ENCODE data around the gene EFS.

EFS gene

GRCh38 chr14:23364164-23365035 is 572 bp downstream of the EFS start:
- Mint-ChIP-seq H3K9me3 (no peaks in the 10 kb centered on the region), H3K4me3 (no peak overlapping the region), H3K36me3 (ENCODE audit: low read depth) (no peaks in the 10 kb centered on the region), H3K27ac (no peak overlapping the region), H3K27me3 (ENCODE audit: low read depth) (peaks cover 46% of the 10 kb centered on the region), H3K4me1 (ENCODE audit: low read depth) (no peaks in the 10 kb centered on the region)
- no peak for DNase-seq (ENCODE audit: low spot score)

DNA sequence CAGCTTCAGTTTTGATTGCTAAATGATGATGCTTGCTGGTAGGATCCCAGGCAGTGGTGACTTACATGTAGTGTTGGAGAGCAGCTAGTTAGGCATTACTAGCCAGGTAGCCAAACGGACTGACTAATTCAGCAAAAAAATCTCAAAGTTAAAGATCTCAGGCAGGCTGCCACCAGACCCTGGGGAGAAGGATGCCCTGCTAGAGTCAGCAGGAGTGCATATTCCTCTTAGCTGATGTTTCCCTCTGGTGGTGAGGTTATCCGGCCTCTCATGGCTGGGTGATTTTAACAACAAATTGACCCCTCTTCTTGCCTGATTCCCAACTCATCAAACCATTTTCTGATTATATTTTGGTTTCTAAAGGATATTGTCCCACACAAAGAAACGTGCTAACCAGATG is 2.8 kb downstream of the EFS start:
- no peaks in the 10 kb centered on the region for H3K36me3 Mint-ChIP-seq (ENCODE audit: low read depth)
- DNase-seq (ENCODE audit: low spot score), result no peak
- no peak overlapping the region for H3K27ac Mint-ChIP-seq
- H3K9me3 Mint-ChIP-seq, result no peaks in the 10 kb centered on the region
- H3K4me1 Mint-ChIP-seq (ENCODE audit: low read depth), result no peaks in the 10 kb centered on the region
- no peak overlapping the region for H3K4me3 Mint-ChIP-seq
- peaks cover 28% of the 10 kb centered on the region for H3K27me3 Mint-ChIP-seq (ENCODE audit: low read depth)

GRCh38 chr14:23361763-23362162 is 3.2 kb downstream of the EFS start:
- peaks cover 24% of the 10 kb centered on the region for H3K27me3 Mint-ChIP-seq (ENCODE audit: low read depth)
- H3K4me3 Mint-ChIP-seq, result no peak overlapping the region
- no peak for DNase-seq (ENCODE audit: low spot score)
- H3K27ac Mint-ChIP-seq, result no peak overlapping the region
- no peaks in the 10 kb centered on the region for H3K36me3 Mint-ChIP-seq (ENCODE audit: low read depth)
- no peaks in the 10 kb centered on the region for H3K9me3 Mint-ChIP-seq
- H3K4me1 Mint-ChIP-seq (ENCODE audit: low read depth), result no peaks in the 10 kb centered on the region

GRCh38 chr14:23361320-23361719 is 3.7 kb downstream of the EFS start:
- H3K36me3 Mint-ChIP-seq (ENCODE audit: low read depth), result no peaks in the 10 kb centered on the region
- DNase-seq (ENCODE audit: low spot score), result no peak
- no peaks in the 10 kb centered on the region for H3K4me1 Mint-ChIP-seq (ENCODE audit: low read depth)
- peaks cover 20% of the 10 kb centered on the region for H3K27me3 Mint-ChIP-seq (ENCODE audit: low read depth)
- no peak overlapping the region for H3K27ac Mint-ChIP-seq
- no peak overlapping the region for H3K4me3 Mint-ChIP-seq
- no peaks in the 10 kb centered on the region for H3K9me3 Mint-ChIP-seq

DNA sequence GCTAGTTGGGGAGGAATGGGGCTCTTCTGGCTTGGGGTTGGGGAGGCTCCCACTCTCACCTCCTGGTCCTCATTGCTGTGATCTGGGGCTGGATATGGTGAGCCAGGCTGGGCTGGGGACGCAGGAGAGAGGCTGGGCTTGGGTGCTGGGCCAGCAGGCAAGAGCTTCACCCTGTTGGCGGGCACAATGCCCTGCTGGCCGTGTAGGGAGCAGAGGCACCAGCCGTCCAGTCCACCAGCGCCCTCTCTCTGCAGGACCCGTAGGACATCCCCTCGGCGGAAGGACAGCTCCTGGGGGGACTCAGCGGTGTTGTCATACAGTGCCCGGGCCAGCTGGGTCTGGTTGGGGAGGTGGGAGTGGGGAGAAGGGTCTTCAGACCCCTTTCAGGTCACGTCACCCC is 4.5 kb downstream of the EFS start:
- Mint-ChIP-seq H3K27ac (no peak overlapping the region), H3K4me1 (ENCODE audit: low read depth) (no peaks in the 10 kb centered on the region)

GRCh38 chr14:23359722-23360447 is 5.1 kb downstream of the EFS start:
- H3K36me3 Mint-ChIP-seq (ENCODE audit: low read depth), result no peaks in the 10 kb centered on the region
- peaks cover 25% of the 10 kb centered on the region for H3K27me3 Mint-ChIP-seq (ENCODE audit: low read depth)
- H3K27ac Mint-ChIP-seq, result no peak overlapping the region
- H3K4me3 Mint-ChIP-seq, result no peak overlapping the region
- DNase-seq (ENCODE audit: low spot score), result no peak
- H3K9me3 Mint-ChIP-seq, result no peaks in the 10 kb centered on the region
- H3K4me1 Mint-ChIP-seq (ENCODE audit: low read depth), result no peaks in the 10 kb centered on the region

More for the DNA sequence above, 4.5 kb downstream of the EFS start:
- Mint-ChIP-seq H3K36me3 (ENCODE audit: low read depth) (no peaks in the 10 kb centered on the region), H3K27me3 (ENCODE audit: low read depth) (peaks cover 20% of the 10 kb centered on the region), H3K4me3 (no peak overlapping the region), H3K9me3 (no peaks in the 10 kb centered on the region)
- no peak for DNase-seq (ENCODE audit: low spot score)

GRCh38 chr14:23359167-23359626 is 5.8 kb downstream of the EFS start:
- Mint-ChIP-seq H3K4me1 (ENCODE audit: low read depth) (no peaks in the 10 kb centered on the region), H3K27ac (no peak overlapping the region), H3K36me3 (ENCODE audit: low read depth) (no peaks in the 10 kb centered on the region), H3K4me3 (no peak overlapping the region), H3K9me3 (no peaks in the 10 kb centered on the region), H3K27me3 (ENCODE audit: low read depth) (peaks cover 24% of the 10 kb centered on the region)
- no peak for DNase-seq (ENCODE audit: low spot score)

DNA sequence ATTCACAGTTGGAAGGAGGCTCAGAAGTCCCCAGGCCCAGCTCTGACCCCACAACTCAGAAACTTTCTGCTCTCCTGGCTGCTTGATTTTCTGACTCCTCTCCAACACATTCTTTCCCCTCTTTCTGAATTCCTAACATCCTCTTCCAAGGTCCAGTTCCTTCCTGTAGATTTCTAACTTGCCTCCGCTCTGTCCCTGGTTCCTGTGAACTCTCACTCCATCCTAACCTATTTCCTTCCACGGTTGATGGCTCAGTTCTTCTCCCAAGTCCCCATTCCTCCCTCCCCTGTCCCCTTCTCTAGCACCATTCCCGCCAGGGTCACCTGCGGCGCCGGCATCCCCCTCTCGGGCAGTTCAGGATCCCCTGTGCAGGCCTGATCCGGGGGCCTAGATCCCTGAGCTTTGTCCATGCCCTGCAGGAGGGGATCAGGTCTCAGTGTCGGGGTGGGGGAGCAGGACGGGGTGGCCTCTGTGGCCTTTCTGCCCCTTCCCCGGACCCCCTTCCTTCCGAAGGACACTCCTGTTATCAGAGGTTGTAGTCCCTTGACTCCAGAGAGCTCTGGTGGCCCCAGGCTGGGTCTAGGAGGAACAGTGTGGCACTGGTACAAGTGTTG is 6.3 kb downstream of the EFS start:
- peaks cover 27% of the 10 kb centered on the region for H3K27me3 Mint-ChIP-seq (ENCODE audit: low read depth)
- no peak overlapping the region for H3K4me3 Mint-ChIP-seq
- no peaks in the 10 kb centered on the region for H3K36me3 Mint-ChIP-seq (ENCODE audit: low read depth)

DNA sequence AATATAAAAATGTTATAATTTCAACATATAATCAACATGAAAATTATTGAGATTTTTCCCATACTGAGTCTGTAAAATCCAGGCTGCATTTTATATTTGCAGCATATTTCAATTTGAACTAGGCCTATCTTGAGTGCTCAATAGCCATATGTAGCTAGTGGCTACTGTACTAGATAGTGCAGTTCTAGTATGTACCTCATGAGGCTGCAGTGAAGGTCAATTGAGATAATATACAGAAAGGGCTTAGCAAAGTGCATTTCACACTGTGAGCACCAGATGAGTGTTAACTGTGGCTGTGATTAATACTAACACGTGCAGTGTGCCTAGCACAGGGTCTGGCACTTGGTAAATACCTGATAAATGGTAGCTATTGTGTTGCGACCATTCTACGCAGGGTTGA is 6.9 kb downstream of the EFS start:
- Mint-ChIP-seq H3K36me3 (ENCODE audit: low read depth) (no peaks in the 10 kb centered on the region), H3K27me3 (ENCODE audit: low read depth) (peaks cover 29% of the 10 kb centered on the region), H3K27ac (no peak overlapping the region), H3K4me1 (ENCODE audit: low read depth) (peaks cover 4% of the 10 kb centered on the region), H3K4me3 (no peak overlapping the region), H3K9me3 (no peaks in the 10 kb centered on the region)
- DNase-seq (ENCODE audit: low spot score), result no peak

More for the DNA sequence above, 6.3 kb downstream of the EFS start:
- Mint-ChIP-seq H3K27ac (no peak overlapping the region), H3K9me3 (no peaks in the 10 kb centered on the region), H3K4me1 (ENCODE audit: low read depth) (no peaks in the 10 kb centered on the region)
- no peak for DNase-seq (ENCODE audit: low spot score)

DNA sequence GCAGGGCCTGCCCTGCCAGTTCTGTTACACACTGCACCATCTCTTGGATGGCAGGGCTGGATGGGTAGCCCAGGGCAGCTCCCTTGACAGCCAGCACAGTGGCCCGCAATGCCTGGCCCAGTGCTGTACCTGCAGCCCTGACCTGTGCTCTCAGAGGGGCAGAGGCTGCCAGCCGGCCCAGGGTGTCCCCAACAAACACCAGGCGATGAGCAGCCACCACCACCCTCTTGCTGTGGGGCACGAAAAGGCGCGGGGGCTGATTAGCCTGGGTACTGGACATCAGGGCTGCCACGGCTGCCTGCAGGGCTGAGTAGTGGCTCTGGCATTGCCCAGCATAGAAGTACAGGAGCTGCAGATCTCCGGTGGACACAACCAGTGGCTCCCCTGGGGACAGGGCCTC is 7.7 kb downstream of the EFS start:
- H3K4me1 Mint-ChIP-seq (ENCODE audit: low read depth), result peaks cover 8% of the 10 kb centered on the region
- H3K9me3 Mint-ChIP-seq, result no peaks in the 10 kb centered on the region

GRCh38 chr14:23356662-23357061 is 8.3 kb downstream of the EFS start:
- H3K36me3 Mint-ChIP-seq (ENCODE audit: low read depth), result no peaks in the 10 kb centered on the region
- H3K4me1 Mint-ChIP-seq (ENCODE audit: low read depth), result peaks cover 8% of the 10 kb centered on the region
- H3K27ac Mint-ChIP-seq, result no peak overlapping the region
- H3K27me3 Mint-ChIP-seq (ENCODE audit: low read depth), result peaks cover 26% of the 10 kb centered on the region
- no peaks in the 10 kb centered on the region for H3K9me3 Mint-ChIP-seq
- no peak for DNase-seq (ENCODE audit: low spot score)
- H3K4me3 Mint-ChIP-seq, result no peak overlapping the region

More for the DNA sequence above, 7.7 kb downstream of the EFS start:
- H3K27me3 Mint-ChIP-seq (ENCODE audit: low read depth), result peaks cover 29% of the 10 kb centered on the region
- DNase-seq (ENCODE audit: low spot score), result no peak
- H3K27ac Mint-ChIP-seq, result no peak overlapping the region
- H3K36me3 Mint-ChIP-seq (ENCODE audit: low read depth), result no peaks in the 10 kb centered on the region
- no peak overlapping the region for H3K4me3 Mint-ChIP-seq

- Mint-ChIP-seq H3K27me3 (ENCODE audit: low read depth) (peaks cover 31% of the 10 kb centered on the region), H3K4me1 (ENCODE audit: low read depth) (peaks cover 8% of the 10 kb centered on the region), H3K4me3 (no peak overlapping the region), H3K9me3 (no peaks in the 10 kb centered on the region), H3K36me3 (ENCODE audit: low read depth) (no peaks in the 10 kb centered on the region), H3K27ac (no peak overlapping the region)
- no peak for DNase-seq (ENCODE audit: low spot score)
Observed at GRCh38 chr14:23355871-23356435, 9.0 kb downstream of the EFS start.

DNA sequence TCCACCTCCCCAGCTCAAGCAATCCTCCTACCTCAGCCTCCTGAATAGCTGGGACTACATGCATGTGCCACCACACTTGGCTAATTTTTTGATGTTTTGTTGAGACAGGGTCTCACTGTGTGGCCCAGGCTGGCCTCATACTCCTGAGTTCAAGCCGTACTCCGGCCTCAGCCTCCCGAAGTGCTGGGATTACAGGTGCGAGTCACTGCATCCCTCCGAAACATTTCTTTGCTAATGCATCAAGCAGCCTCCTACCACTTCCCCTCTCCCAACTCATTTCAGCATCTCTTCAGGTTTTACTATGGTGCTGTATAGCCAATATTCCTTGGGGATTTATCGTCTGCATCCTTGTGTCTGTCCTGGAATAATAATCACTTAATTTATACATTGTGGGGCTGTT is 10.0 kb downstream of the EFS start:
- no peak for DNase-seq (ENCODE audit: low spot score)
- Mint-ChIP-seq H3K9me3 (no peaks in the 10 kb centered on the region), H3K27ac (no peak overlapping the region), H3K36me3 (ENCODE audit: low read depth) (no peaks in the 10 kb centered on the region), H3K4me1 (ENCODE audit: low read depth) (peaks cover 8% of the 10 kb centered on the region), H3K4me3 (no peak overlapping the region), H3K27me3 (ENCODE audit: low read depth) (peaks cover 41% of the 10 kb centered on the region)

GRCh38 chr14:23353433-23353780 is 11.6 kb downstream of the EFS start:
- DNase-seq (ENCODE audit: low spot score), result no peak
- no peaks in the 10 kb centered on the region for H3K36me3 Mint-ChIP-seq (ENCODE audit: low read depth)
- peak overlapping the region; percentile 79 for H3K4me3 Mint-ChIP-seq
- H3K4me1 Mint-ChIP-seq (ENCODE audit: low read depth), result peaks cover 8% of the 10 kb centered on the region
- H3K9me3 Mint-ChIP-seq, result no peaks in the 10 kb centered on the region
- H3K27ac Mint-ChIP-seq, result no peak overlapping the region
- peaks cover 41% of the 10 kb centered on the region for H3K27me3 Mint-ChIP-seq (ENCODE audit: low read depth)
